Osteocyte (in vitro differentiated cells): Measurements from ENCODE around the gene CKAP4. TPM values are rescaled to one million over a fixed set of nuclear protein-coding genes. Genes with fewer than 3 reads are reported as not detected.

Source experiments
- DNase-seq: peaks from one replicate; pipeline ENCODE4 v3.0.0; 2021; ENCODE audit warnings: mixed read lengths; ENCODE audit not compliant: unreplicated experiment; ENCODE audit errors: extremely low spot score
- H3K27ac Mint-ChIP-seq: one replicate; pipeline ENCODE4 v1.8.0; 2021; ENCODE audit warnings: mild to moderate bottlenecking, mixed read lengths; ENCODE audit not compliant: unreplicated experiment
- H3K27me3 Mint-ChIP-seq: one replicate; pipeline ENCODE4 v1.8.0; 2021; ENCODE audit warnings: mixed read lengths; ENCODE audit not compliant: unreplicated experiment
- H3K36me3 Mint-ChIP-seq: one replicate; pipeline ENCODE4 v1.8.0; 2021; ENCODE audit warnings: mixed read lengths; ENCODE audit not compliant: unreplicated experiment
- H3K4me1 Mint-ChIP-seq: one replicate; pipeline ENCODE4 v1.8.0; 2021; ENCODE audit warnings: mixed read lengths; ENCODE audit not compliant: unreplicated experiment
- H3K4me3 Mint-ChIP-seq: one replicate; pipeline ENCODE4 v1.8.0; 2021; ENCODE audit warnings: mild to moderate bottlenecking, moderate library complexity, mixed read lengths; ENCODE audit not compliant: unreplicated experiment
- H3K9me3 Mint-ChIP-seq: one replicate; pipeline ENCODE4 v1.8.0; 2021; ENCODE audit warnings: mixed read lengths; ENCODE audit not compliant: unreplicated experiment
- CTCF ChIP-seq: fragments of 200-600 bp; sonication (generic); IDR thresholded peaks from 2 replicates; pipeline ENCODE4 v1.5.0; 2021; ENCODE audit warnings: antibody characterized with exemption, mild to moderate bottlenecking, moderate library complexity
- total RNA-seq: library from RNA; stranded (reverse); gene quantifications from 2 replicates; pipeline ENCODE4 v1.2.1, GENCODE V29; 2021

CKAP4 gene
- total RNA-seq, 1 donor from 2014 or later: 182 TPM

GRCh38 chr12:106280106-106280505 is 32.3 kb upstream of the CKAP4 start:
- H3K9me3 Mint-ChIP-seq: peaks cover 5% of the 10 kb centered on the region
- peaks cover 3% of the 10 kb centered on the region for H3K36me3 Mint-ChIP-seq
- TF ChIP-seq CTCF: no peak
- H3K4me3 Mint-ChIP-seq: no peak overlapping the region
- peaks cover 3% of the 10 kb centered on the region for H3K27me3 Mint-ChIP-seq
- H3K4me1 Mint-ChIP-seq: no peaks in the 10 kb centered on the region
- H3K27ac Mint-ChIP-seq: no peak overlapping the region
- DNase-seq: no peak

GRCh38 chr12:106276032-106276740 is 28.4 kb upstream of the CKAP4 start:
- TF ChIP-seq CTCF: no peak
- Mint-ChIP-seq H3K36me3 (no peaks in the 10 kb centered on the region), H3K9me3 (no peaks in the 10 kb centered on the region), H3K27me3 (peaks cover 3% of the 10 kb centered on the region), H3K4me3 (no peak overlapping the region), H3K27ac (no peak overlapping the region), H3K4me1 (no peaks in the 10 kb centered on the region)
- DNase-seq: no peak

- no peak overlapping the region for H3K27ac Mint-ChIP-seq
- H3K36me3 Mint-ChIP-seq: no peaks in the 10 kb centered on the region
- H3K9me3 Mint-ChIP-seq: no peaks in the 10 kb centered on the region
- no peak overlapping the region for H3K4me3 Mint-ChIP-seq
- H3K4me1 Mint-ChIP-seq: no peaks in the 10 kb centered on the region
- DNase-seq: no peak
- TF ChIP-seq CTCF: no peak
- H3K27me3 Mint-ChIP-seq: peaks cover 3% of the 10 kb centered on the region
Observed at GRCh38 chr12:106275458-106275857, 27.6 kb upstream of the CKAP4 start.

- Mint-ChIP-seq H3K4me1 (no peaks in the 10 kb centered on the region), H3K9me3 (no peaks in the 10 kb centered on the region), H3K4me3 (no peak overlapping the region), H3K27ac (no peak overlapping the region), H3K27me3 (no peaks in the 10 kb centered on the region), H3K36me3 (no peaks in the 10 kb centered on the region)
- no peak for DNase-seq
- no peak for TF ChIP-seq CTCF
Observed at GRCh38 chr12:106274575-106275121, 26.8 kb upstream of the CKAP4 start.

GRCh38 chr12:106274012-106274411 is 26.2 kb upstream of the CKAP4 start:
- Mint-ChIP-seq H3K36me3 (no peaks in the 10 kb centered on the region), H3K9me3 (no peaks in the 10 kb centered on the region), H3K4me3 (no peak overlapping the region), H3K27me3 (no peaks in the 10 kb centered on the region), H3K4me1 (no peaks in the 10 kb centered on the region), H3K27ac (no peak overlapping the region)
- no peak for TF ChIP-seq CTCF
- DNase-seq: no peak
